HG03196 (cell line): Measurements from ENCODE around the gene TAS2R41.
"Not testable (repeated sequence)": the region's sequence is repeated elsewhere in the genome, so short reads cannot be mapped to it uniquely, and the experiment has no call there.

Source experiments
- ATAC-seq: cut with Tn5 transposase; IDR thresholded peaks from one replicate; pipeline ENCODE4 v1.9.1; 2021; ENCODE audit not compliant: unreplicated experiment

The TAS2R41 gene

DNA sequence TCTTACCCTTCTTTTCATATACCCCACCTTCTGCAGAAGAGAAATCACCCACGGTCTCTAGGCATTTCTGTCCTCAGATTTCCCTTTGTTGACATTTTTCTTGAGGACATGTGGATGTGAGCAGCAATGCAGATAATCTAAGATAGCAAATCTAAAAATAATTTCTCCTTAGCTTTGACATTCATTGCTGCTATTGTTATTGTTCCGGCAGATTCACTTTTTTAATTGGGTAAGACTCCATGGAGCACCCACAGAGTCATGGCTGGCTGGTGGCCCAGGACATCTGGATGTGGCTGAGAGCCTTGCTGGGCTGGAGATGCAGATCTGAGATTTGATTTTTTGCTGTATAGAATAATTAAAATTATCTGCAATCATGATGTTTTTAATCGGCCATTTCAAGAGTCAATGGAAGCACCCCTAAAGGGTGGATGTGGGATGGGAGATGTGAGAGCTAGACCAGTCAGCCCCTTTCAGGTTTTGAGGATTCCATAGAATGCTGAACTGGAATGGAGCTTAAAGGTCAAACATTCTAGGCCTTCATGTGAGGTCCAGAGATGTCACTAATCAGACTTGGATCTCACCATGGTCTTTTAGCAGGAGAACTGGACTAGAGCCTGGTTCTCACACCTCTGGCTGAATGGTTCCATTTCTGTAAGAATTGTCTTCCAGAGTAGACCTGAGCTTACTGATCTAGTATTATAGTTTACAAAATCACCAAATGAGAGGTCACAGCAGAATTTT lies 37.5 kb downstream of the TAS2R41 start:
- ATAC-seq = no peak

DNA sequence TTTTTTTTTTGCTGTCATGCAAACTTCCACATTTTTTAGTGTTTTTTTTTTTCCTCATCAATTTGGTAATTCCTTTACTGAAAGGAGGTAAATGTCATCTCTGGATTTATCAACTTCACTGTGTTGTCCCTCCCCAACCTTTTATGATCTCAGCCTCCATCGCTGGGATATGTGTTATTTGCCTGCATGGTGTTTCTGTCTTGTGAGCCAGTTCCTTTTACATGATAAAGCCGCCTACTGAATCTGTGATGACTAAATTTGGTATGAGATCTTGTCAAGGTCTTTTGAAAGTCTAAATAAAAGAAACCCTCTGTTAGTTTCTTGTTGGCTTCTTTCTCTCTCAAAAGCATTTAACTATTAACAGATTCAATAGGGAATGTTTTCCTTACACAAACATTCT lies 39.3 kb downstream of the TAS2R41 start:
- ATAC-seq = no peak

DNA sequence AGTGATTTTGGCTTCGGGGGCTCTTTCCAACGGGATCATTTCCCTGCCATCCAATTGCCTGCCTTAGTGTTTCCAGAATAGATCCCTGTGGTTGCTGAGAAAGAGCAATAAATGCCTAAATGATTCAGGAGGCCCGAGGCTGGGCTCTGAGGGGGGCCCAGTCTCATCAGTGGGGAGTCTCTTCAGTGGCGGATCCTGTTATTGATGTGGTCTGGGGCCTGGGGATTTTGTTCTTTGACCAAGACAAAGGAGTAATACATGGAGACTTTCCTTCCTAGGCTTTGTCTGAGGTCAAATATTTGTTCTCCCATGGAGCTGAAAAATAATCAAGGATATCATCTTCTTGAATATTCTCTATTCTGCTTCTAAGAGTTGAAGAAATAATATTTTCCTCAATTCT lies 40.8 kb downstream of the TAS2R41 start:
- no peak for ATAC-seq

DNA sequence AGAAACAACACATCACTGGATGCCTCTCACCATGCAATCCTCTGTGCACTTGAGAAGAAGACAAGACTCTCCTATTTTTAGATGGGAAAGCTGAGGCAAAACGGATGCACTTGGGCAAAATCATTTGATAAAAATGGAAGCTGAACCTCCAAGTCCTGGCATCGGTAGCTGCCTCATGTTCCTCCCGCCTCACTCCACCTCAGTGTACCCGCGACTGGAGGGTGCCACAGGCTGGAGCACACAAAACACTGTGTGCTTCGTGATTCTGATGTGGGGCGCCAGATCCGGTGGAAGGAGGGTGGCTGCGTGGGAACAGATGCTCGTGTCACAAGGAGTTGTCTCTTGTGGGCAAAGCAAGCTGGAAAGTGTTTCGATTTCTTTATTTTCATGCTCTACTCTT lies 41.3 kb downstream of the TAS2R41 start:
- ATAC-seq = no peak

DNA sequence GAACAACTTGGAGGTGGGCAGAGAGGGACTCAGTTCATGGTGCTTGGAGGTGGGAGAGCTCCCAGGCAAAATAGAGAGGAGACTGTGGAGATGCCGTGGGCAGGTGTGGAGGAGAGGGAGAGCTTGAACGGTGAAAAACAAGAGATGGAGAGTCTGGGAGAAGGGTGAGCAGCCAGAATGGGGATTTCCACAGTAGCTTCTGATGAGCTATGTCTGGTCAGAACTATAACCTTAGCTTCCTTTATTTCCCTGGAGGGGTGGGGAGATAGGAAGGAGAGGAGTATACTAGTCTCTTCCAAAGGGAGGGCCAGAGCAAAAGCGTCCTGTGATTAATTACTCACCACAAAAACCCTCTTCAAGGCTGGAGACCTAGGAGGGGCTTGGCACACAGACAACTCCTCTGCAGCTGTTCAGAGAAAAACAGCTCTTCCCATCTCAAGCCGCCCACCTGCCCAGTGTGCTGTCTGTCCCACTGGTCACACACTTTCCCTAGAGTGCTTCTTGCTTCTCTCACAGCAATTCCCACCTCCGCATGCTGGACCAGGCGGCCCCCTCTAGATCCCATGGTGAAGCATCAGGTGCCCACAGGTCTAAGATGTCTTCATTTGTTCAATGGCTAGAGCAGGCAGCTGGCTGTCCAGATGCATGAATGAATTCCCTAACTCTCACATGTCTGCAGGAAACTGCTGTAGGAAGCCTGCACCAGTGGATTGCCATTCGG lies 41.9 kb downstream of the TAS2R41 start:
- ATAC-seq = no peak

DNA sequence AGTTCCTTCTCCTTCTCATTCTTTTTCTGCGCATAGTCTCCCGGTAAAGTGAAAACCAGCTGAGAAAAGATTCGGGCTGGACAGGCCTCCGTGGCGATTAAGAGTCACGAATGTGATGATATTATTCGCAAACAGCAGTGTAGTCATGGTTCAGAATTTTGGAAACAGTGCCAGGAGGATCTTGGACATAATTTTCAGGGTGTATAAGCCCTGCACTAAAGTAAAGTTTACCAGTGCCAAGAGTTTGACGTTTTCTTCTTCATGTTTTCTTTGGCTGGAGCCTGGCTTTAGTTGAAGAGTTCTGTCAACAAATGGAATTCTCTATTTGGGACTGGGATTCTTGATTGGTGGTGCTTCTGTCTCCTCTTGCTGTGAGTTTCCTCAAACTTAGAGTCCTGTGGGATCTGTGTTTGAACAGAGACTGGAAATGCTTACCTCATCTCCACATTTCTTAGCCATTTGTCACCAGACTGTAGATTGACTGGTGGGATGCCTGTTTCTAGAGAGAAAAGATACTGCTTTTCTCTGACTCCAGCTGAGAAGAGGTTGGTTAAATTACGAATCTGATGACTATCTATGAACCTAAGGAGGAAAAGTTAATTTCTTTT lies 44.7 kb downstream of the TAS2R41 start:
- ATAC-seq = not testable (repeated sequence)
